Measurements from ENCODE around the gene NCKAP5.

DNA sequence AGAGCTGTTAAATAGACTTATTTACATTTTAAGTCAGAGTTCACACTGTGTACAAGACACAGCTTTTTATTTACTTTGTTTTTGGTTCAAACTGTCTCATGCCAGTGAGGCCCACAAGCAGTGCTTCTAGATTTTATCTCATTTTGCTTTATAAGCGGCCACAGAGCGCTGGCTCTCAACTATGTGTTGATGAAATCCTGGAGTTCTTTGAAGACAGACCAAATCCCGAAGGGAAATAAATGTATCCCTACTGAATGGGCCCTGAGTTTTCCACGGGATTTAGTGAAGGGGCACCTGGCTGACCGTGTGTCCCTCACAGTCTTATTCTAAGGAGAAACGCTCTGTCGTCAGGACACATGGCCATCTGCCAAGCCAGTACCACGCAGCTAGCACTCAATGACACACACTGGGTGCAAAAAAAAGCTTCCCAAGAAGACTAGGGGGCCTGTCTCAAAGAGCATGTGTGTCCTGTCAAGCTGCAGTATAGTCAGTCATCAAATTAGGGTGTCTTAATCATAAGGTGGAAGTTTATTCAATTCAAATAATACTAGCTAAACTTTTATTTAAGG lies 921.6 kb downstream of the NCKAP5 start:
- TF ChIP-seq TARDBP (IDR thresholded peaks at IDR 0.05) (no peak), SP1 (IDR thresholded peaks at IDR 0.05) (no peak), SUZ12 (IDR thresholded peaks at IDR 0.05) (no peak), FOXM1 (IDR thresholded peaks at IDR 0.05; ENCODE audit: borderline replicate concordance) (no peak), HDGF (IDR thresholded peaks at IDR 0.05; ENCODE audit: borderline replicate concordance) (no peak), NFRKB (IDR thresholded peaks at IDR 0.05) (no peak)

Measured in HEK293T (cell line).